Fibroblast of lung (primary cell): ENCODE data around the gene DLG5. TPM values are rescaled to one million over a fixed set of nuclear protein-coding genes. Genes with fewer than 3 reads are reported as not detected.

Experiments used
- DNase-seq, 2 donors: peaks; one replicate each; pipeline versions ENCODE4 v3.0.0 to v3.0.0-alpha.2; 2010; ENCODE audit warnings: low read depth in 2 of 2
- H2AFZ ChIP-seq: 2 replicates; pipeline ENCODE4 v1.5.1; 2012; ENCODE audit warnings: low read length, control low read depth, inconsistent platforms
- H3K27ac ChIP-seq: 2 replicates; pipeline ENCODE4 v1.5.1; 2011; ENCODE audit warnings: low read length, control low read depth; ENCODE audit not compliant: insufficient read depth
- H3K27me3 ChIP-seq: 2 replicates; pipeline ENCODE4 v1.5.1; 2011; ENCODE audit warnings: mild to moderate bottlenecking, low read length; ENCODE audit not compliant: control insufficient read depth, insufficient read depth
- H3K36me3 ChIP-seq: 2 replicates; pipeline ENCODE4 v1.5.1; 2011; ENCODE audit warnings: low read length; ENCODE audit not compliant: control insufficient read depth, insufficient read depth
- H3K4me1 ChIP-seq: 2 replicates; pipeline ENCODE4 v1.5.1; 2011; ENCODE audit warnings: low read length; ENCODE audit not compliant: control insufficient read depth, insufficient read depth; ENCODE audit errors: extremely low read depth
- H3K4me2 ChIP-seq: 2 replicates; pipeline ENCODE4 v1.5.1; 2011; ENCODE audit warnings: low read length, control low read depth; ENCODE audit not compliant: insufficient read depth; ENCODE audit errors: extremely low read depth
- H3K4me3 ChIP-seq, 4 experiments: fragments of 200-600 bp in 1 of 4; sonication (generic) in 1 of 4; replicated peaks in 1 of 4; 2 replicates each; pipeline ENCODE4 v1.5.1; 2011 to 2016; ENCODE audit warnings: low read length in 4 of 4, low read depth in 3 of 4, mild to moderate bottlenecking in 3 of 4, control low read depth in 2 of 4, inconsistent platforms in 1 of 4, mixed read lengths in 1 of 4; ENCODE audit not compliant: insufficient read depth in 1 of 4; ENCODE audit errors: control extremely low read depth in 1 of 4
- H3K79me2 ChIP-seq: 2 replicates; pipeline ENCODE4 v1.5.1; 2012; ENCODE audit warnings: mild to moderate bottlenecking, low read length, inconsistent platforms; ENCODE audit not compliant: control insufficient read depth, insufficient read depth
- H3K9ac ChIP-seq: 2 replicates; pipeline ENCODE4 v1.5.1; 2011; ENCODE audit warnings: mild to moderate bottlenecking, low read length, control low read depth; ENCODE audit not compliant: insufficient read depth
- H3K9me3 ChIP-seq: 2 replicates; pipeline ENCODE4 v1.5.1; 2012; ENCODE audit warnings: low read depth, low read length; ENCODE audit not compliant: control insufficient read depth, insufficient read depth
- H4K20me1 ChIP-seq: 2 replicates; pipeline ENCODE4 v1.5.1; 2011; ENCODE audit warnings: low read length; ENCODE audit not compliant: control insufficient read depth, insufficient read depth; ENCODE audit errors: extremely low read depth
- CTCF ChIP-seq, 2 donors: IDR thresholded peaks in 1 of 2; conservative IDR thresholded peaks in 1 of 2; 1 replicate in 1 of 2; 2 replicates in 1 of 2; pipeline ENCODE4 v1.5.1; 2011 to 2012; ENCODE audit warnings: low read length in 2 of 2, control low read depth in 1 of 2, inconsistent platforms in 1 of 2, low read depth in 1 of 2, mild to moderate bottlenecking in 1 of 2
- EZH2 ChIP-seq: IDR thresholded peaks from 2 replicates; pipeline ENCODE4 v1.5.1; 2012; ENCODE audit warnings: low read length, control low read depth, mild to moderate bottlenecking; ENCODE audit errors: missing control alignments
- polyA plus RNA-seq, 2 donors: library from polyadenylated mRNA; depleted of rRNA in 1 of 2; stranded (reverse) in 1 of 2; unstranded in 1 of 2; fragments of >200 nt; gene quantifications; 2 replicates each; pipeline ENCODE4 v1.2.1, GENCODE V29; 2011 to 2012; ENCODE audit warnings: missing spikeins in 1 of 2
- total RNA-seq: library from RNA; depleted of rRNA; stranded (reverse); fragments of >200 nt; gene quantifications from 2 replicates; pipeline ENCODE4 v1.2.1, GENCODE V29; 2014

Gene DLG5
- total and polyA plus RNA-seq, 2 donors (not counting 1 experiment from before 2014, with no cell fraction given) = 15.3 to 40.8 TPM

DNA sequence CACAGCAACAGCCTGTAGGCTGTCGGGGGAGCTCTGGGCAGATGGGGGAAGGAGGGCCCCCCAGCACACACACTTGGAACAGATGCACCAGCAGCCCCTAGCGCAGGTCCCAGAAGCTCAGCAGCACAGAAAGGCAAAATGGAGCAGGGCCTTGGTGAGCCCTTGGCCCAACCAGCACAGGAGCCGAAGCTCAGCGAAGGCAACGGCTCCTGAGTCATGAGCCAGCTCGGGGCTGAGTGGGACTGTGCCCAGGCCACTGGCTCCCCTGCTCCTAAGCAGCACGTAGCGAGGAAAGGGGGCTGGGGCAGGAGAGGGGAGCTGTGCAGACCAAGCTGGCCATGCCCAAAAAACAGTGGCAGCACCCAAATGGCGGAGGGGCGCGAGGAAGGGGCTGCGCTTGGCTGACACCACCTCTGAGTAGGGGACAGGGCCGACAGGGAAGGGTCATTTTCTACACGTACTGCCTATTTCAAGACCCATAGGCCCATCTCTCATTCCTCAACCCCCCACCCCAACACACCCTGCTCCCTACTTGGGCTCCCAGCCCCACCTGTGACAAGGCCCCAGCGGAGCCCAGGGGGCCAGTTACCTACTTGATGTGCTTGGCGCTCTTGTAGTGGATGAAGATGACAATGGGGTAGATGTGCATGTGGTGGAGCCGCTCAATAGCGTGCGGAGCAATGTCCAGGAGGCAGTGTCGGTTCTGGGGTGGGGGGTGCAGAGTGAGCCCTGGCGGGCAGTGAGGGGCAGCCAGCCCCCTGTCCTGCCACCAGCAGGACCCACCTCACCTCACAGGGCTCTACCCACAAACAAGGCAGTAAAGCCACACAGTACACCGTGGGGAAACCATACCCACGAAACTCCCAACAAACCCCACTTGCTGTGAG is 132.1 kb downstream of the DLG5 start:
- no peaks in the 10 kb centered on the region for H3K4me1 ChIP-seq
- no peak for DNase-seq
- H2AFZ ChIP-seq = no peak overlapping the region
- TF ChIP-seq EZH2 (no peak), CTCF (conservative IDR thresholded peaks at IDR 0.05 in 1 of 2, IDR thresholded peaks at IDR 0.05 in 1 of 2; ENCODE audit: low read depth in 1 of 2, low read length in 2 of 2) (no peak)
- no peak overlapping the region for H3K27ac ChIP-seq
- H3K9ac ChIP-seq = no peak overlapping the region
- H3K4me3 ChIP-seq = no peak overlapping the region
- no peaks in the 10 kb centered on the region for H3K27me3 ChIP-seq
- H3K4me2 ChIP-seq = no peak overlapping the region
- H3K79me2 ChIP-seq = no peaks in the 10 kb centered on the region
- peaks cover 17% of the 10 kb centered on the region for H3K36me3 ChIP-seq
- no peaks in the 10 kb centered on the region for H3K9me3 ChIP-seq
- H4K20me1 ChIP-seq = no peaks in the 10 kb centered on the region

DNA sequence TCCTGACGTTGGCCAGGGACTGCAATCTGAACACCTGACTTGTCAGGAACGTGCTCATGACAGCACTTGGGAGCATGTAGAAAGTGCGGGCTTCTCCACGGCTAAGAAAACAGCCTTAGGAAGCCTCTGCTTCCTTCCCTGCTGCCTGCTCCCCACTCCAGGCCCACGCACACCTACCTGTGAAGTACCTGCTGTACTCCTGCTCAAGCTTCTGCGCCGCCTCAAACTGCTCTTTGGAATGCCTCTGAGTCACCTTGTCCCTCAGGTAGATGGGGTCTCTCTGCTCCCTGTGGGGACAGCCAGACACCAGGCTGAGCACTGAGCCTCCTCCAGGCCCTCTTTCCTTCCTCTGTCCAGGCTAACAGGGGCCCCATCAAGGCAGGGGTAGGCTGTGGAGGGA is 132.7 kb downstream of the DLG5 start:
- Histone ChIP-seq H3K4me2 (no peak overlapping the region), H3K9me3 (no peaks in the 10 kb centered on the region), H3K4me1 (no peaks in the 10 kb centered on the region), H3K4me3 (no peak overlapping the region), H4K20me1 (no peaks in the 10 kb centered on the region), H2AFZ (no peak overlapping the region), H3K79me2 (no peaks in the 10 kb centered on the region), H3K27ac (no peak overlapping the region), H3K9ac (no peak overlapping the region), H3K36me3 (peaks cover 17% of the 10 kb centered on the region), H3K27me3 (no peaks in the 10 kb centered on the region)
- DNase-seq = no peak
- TF ChIP-seq CTCF (conservative IDR thresholded peaks at IDR 0.05 in 1 of 2, IDR thresholded peaks at IDR 0.05 in 1 of 2; ENCODE audit: low read depth in 1 of 2, low read length in 2 of 2) = no peak
- TF ChIP-seq EZH2 = no peak

GRCh38 chr10:77792155-77792554 is 134.4 kb downstream of the DLG5 start:
- Histone ChIP-seq H3K9ac (no peak overlapping the region), H3K27me3 (no peaks in the 10 kb centered on the region), H3K4me3 (no peak overlapping the region), H2AFZ (no peak overlapping the region), H3K27ac (no peak overlapping the region), H3K9me3 (no peaks in the 10 kb centered on the region), H3K4me1 (no peaks in the 10 kb centered on the region), H3K4me2 (no peak overlapping the region), H3K36me3 (peaks cover 16% of the 10 kb centered on the region), H3K79me2 (no peaks in the 10 kb centered on the region), H4K20me1 (no peaks in the 10 kb centered on the region)
- DNase-seq = no peak
- no peak for TF ChIP-seq EZH2
- no peak for TF ChIP-seq CTCF (conservative IDR thresholded peaks at IDR 0.05 in 1 of 2, IDR thresholded peaks at IDR 0.05 in 1 of 2; ENCODE audit: low read depth in 1 of 2, low read length in 2 of 2)
